Neural progenitor cell (in vitro differentiated cells): Measurements from ENCODE around the gene BNIP3. TPM values are rescaled to one million over a fixed set of nuclear protein-coding genes. Genes with fewer than 3 reads are reported as not detected.

ENCODE experiments used
- DNase-seq: peaks from one replicate; pipeline ENCODE4 v3.0.0-alpha.2; 2016; ENCODE audit warnings: low spot score
- H2AFZ ChIP-seq: fragments of 200-600 bp; sonication (generic); replicated peaks from 2 replicates; pipeline ENCODE4 v1.6.1; 2016; ENCODE audit warnings: antibody characterized with exemption
- H3F3A ChIP-seq: fragments of 200-600 bp; sonication (generic); 2 replicates; pipeline ENCODE4 v1.6.1; 2016; ENCODE audit warnings: antibody characterized with exemption, low read depth
- H3K27ac ChIP-seq: fragments of 200-600 bp; sonication (generic); 2 replicates; pipeline ENCODE4 v1.5.1; 2016; ENCODE audit warnings: mild to moderate bottlenecking
- H3K27me3 ChIP-seq: fragments of 200-600 bp; sonication (generic); 2 replicates; pipeline ENCODE4 v1.6.1; 2016; ENCODE audit warnings: mild to moderate bottlenecking, moderate library complexity
- H3K36me3 ChIP-seq: fragments of 200-600 bp; sonication (generic); 2 replicates; pipeline ENCODE4 v1.5.1; 2016
- H3K4me1 ChIP-seq: fragments of 200-600 bp; sonication (generic); 2 replicates; pipeline ENCODE4 v1.6.1; 2016; ENCODE audit warnings: mixed run types
- H3K4me2 ChIP-seq: fragments of 200-600 bp; sonication (generic); 2 replicates; pipeline ENCODE4 v1.6.1; 2016
- H3K4me3 ChIP-seq: fragments of 200-600 bp; sonication (generic); 2 replicates; pipeline ENCODE4 v1.5.1; 2016
- H3K79me2 ChIP-seq: fragments of 200-600 bp; sonication (generic); 2 replicates; pipeline ENCODE4 v1.6.1; 2016; ENCODE audit warnings: low read depth
- H3K9ac ChIP-seq: fragments of 200-600 bp; sonication (generic); 2 replicates; pipeline ENCODE4 v1.6.1; 2016
- H3K9me3 ChIP-seq: fragments of 200-600 bp; sonication (generic); 2 replicates; pipeline ENCODE4 v1.5.1; 2016; ENCODE audit warnings: low read depth
- H4K20me1 ChIP-seq: fragments of 200-600 bp; sonication (generic); 2 replicates; pipeline ENCODE4 v1.6.1; 2016; ENCODE audit warnings: low read depth
- H3K27ac Mint-ChIP-seq: 3 replicates; pipeline ENCODE4 v1.8.0; 2021; ENCODE audit warnings: mixed read lengths
- H3K27me3 Mint-ChIP-seq: 2 replicates; pipeline ENCODE4 v1.8.0; 2022; ENCODE audit warnings: low read depth, mild to moderate bottlenecking, inconsistent platforms, moderate library complexity, mixed read lengths; ENCODE audit not compliant: insufficient read depth
- H3K36me3 Mint-ChIP-seq: 3 replicates; pipeline ENCODE4 v1.8.0; 2021; ENCODE audit warnings: mixed read lengths
- H3K4me1 Mint-ChIP-seq: 3 replicates; pipeline ENCODE4 v1.8.0; 2021; ENCODE audit warnings: mixed read lengths
- H3K4me3 Mint-ChIP-seq: 3 replicates; pipeline ENCODE4 v1.8.0; 2021; ENCODE audit warnings: mild to moderate bottlenecking, moderate library complexity, mixed read lengths
- H3K9me3 Mint-ChIP-seq: 3 replicates; pipeline ENCODE4 v1.8.0; 2020; ENCODE audit warnings: mixed read lengths
- EZH2 ChIP-seq: fragments of 200-600 bp; sonication (generic); IDR thresholded peaks from 2 replicates; pipeline ENCODE4 v1.6.1; 2017; ENCODE audit warnings: antibody characterized with exemption, mild to moderate bottlenecking, moderate library complexity
- EZH2phosphoT487 ChIP-seq: fragments of 200-600 bp; sonication (generic); IDR thresholded peaks from 2 replicates; pipeline ENCODE4 v1.6.1; 2017; ENCODE audit warnings: antibody characterized with exemption
- total RNA-seq: library from RNA; depleted of rRNA; stranded (reverse); fragments of >200 nt; gene quantifications from 2 replicates; pipeline ENCODE4 v1.2.3, GENCODE V29; 2015; ENCODE audit warnings: low replicate concordance
- TF ChIP-seq, protein P1 (sequence below): fragments of 200-600 bp; sonication (generic); IDR thresholded peaks from 2 replicates; pipeline ENCODE4 v1.5.1; 2017; ENCODE audit warnings: antibody characterized with exemption, mild to moderate bottlenecking

Gene BNIP3
- total RNA-seq, 1 donor from 2014 or later, result 256 TPM

DNA sequence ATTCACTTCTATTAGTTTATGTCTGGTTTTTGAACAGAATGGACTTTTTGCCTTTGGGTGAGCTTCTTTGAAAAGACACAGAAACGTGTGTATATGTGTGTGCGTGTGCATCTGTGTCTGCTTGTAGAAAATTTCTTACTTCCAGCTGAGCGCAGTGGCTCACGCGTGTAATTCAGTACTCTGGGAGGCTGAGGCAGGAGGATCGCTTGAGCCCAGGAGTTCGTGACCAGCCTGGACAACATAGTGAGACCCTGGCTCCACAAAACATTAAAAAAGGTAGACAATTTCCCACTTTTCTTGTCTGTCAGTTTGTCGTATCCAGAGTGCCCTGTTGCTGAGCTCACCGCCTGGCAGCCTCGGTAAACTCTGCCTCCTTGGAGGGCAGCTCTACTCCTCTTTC, 55.5 kb downstream of the BNIP3 start:
- no peak overlapping the region for H3K4me2 ChIP-seq
- peaks cover 16% of the 10 kb centered on the region for H3K4me1 ChIP-seq
- H3K27me3 ChIP-seq, result no peaks in the 10 kb centered on the region
- H3K27ac Mint-ChIP-seq, result no peak overlapping the region
- H3K36me3 Mint-ChIP-seq, result peaks cover 45% of the 10 kb centered on the region
- peaks cover 67% of the 10 kb centered on the region for H4K20me1 ChIP-seq
- H3K27ac ChIP-seq, result no peak overlapping the region
- no peaks in the 10 kb centered on the region for H3K36me3 ChIP-seq
- peaks cover 3% of the 10 kb centered on the region for H3K27me3 Mint-ChIP-seq
- H2AFZ ChIP-seq, result no peak overlapping the region
- peaks cover 20% of the 10 kb centered on the region for H3K9me3 Mint-ChIP-seq
- H3K9ac ChIP-seq, result no peak overlapping the region
- TF ChIP-seq, protein P1, sequence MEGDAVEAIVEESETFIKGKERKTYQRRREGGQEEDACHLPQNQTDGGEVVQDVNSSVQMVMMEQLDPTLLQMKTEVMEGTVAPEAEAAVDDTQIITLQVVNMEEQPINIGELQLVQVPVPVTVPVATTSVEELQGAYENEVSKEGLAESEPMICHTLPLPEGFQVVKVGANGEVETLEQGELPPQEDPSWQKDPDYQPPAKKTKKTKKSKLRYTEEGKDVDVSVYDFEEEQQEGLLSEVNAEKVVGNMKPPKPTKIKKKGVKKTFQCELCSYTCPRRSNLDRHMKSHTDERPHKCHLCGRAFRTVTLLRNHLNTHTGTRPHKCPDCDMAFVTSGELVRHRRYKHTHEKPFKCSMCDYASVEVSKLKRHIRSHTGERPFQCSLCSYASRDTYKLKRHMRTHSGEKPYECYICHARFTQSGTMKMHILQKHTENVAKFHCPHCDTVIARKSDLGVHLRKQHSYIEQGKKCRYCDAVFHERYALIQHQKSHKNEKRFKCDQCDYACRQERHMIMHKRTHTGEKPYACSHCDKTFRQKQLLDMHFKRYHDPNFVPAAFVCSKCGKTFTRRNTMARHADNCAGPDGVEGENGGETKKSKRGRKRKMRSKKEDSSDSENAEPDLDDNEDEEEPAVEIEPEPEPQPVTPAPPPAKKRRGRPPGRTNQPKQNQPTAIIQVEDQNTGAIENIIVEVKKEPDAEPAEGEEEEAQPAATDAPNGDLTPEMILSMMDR, result no peak
- no peak for TF ChIP-seq EZH2phosphoT487
- no peak for TF ChIP-seq EZH2
- peaks cover 100% of the 10 kb centered on the region for H3K79me2 ChIP-seq
- no peaks in the 10 kb centered on the region for H3K9me3 ChIP-seq
- H3K4me1 Mint-ChIP-seq, result peaks cover 28% of the 10 kb centered on the region
- DNase-seq, result no peak
- H3F3A ChIP-seq, result no peaks in the 10 kb centered on the region
- H3K4me3 ChIP-seq, result no peak overlapping the region
- no peak overlapping the region for H3K4me3 Mint-ChIP-seq

DNA sequence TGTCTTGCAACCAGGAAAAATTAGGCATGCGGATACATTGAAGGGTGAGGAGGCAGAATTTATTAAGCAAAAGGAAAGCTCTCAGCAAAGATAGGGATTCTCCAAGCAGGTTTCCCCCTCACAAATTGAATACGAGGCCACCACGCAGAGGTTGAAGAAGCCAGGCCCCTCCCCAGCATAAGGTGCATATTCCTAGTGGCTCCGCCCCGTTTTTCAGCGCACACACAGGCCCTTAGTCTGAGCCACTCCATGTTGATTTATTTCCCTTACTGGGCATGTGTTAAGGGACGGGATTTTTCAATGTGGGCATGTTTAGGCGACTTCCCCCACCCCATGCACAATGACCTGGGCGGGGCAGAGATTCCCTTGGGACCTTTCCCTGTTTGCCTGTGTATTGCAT, 56.0 kb downstream of the BNIP3 start:
- peaks cover 48% of the 10 kb centered on the region for H3K36me3 Mint-ChIP-seq
- H3K4me3 Mint-ChIP-seq, result no peak overlapping the region
- H3K27me3 Mint-ChIP-seq, result peaks cover 3% of the 10 kb centered on the region
- DNase-seq, result no peak
- Histone ChIP-seq H3K4me2 (no peak overlapping the region), H3K4me1 (peaks cover 20% of the 10 kb centered on the region), H3K79me2 (peaks cover 100% of the 10 kb centered on the region), H3F3A (no peaks in the 10 kb centered on the region), H4K20me1 (peaks cover 70% of the 10 kb centered on the region), H3K9me3 (no peaks in the 10 kb centered on the region), H2AFZ (no peak overlapping the region), H3K4me3 (no peak overlapping the region), H3K27me3 (no peaks in the 10 kb centered on the region), H3K36me3 (no peaks in the 10 kb centered on the region), H3K27ac (no peak overlapping the region), H3K9ac (no peak overlapping the region)
- H3K27ac Mint-ChIP-seq, result no peak overlapping the region
- H3K4me1 Mint-ChIP-seq, result peaks cover 34% of the 10 kb centered on the region
- TF ChIP-seq EZH2phosphoT487, result no peak
- TF ChIP-seq, protein P1, result no peak
- no peak for TF ChIP-seq EZH2
- H3K9me3 Mint-ChIP-seq, result peaks cover 22% of the 10 kb centered on the region

DNA sequence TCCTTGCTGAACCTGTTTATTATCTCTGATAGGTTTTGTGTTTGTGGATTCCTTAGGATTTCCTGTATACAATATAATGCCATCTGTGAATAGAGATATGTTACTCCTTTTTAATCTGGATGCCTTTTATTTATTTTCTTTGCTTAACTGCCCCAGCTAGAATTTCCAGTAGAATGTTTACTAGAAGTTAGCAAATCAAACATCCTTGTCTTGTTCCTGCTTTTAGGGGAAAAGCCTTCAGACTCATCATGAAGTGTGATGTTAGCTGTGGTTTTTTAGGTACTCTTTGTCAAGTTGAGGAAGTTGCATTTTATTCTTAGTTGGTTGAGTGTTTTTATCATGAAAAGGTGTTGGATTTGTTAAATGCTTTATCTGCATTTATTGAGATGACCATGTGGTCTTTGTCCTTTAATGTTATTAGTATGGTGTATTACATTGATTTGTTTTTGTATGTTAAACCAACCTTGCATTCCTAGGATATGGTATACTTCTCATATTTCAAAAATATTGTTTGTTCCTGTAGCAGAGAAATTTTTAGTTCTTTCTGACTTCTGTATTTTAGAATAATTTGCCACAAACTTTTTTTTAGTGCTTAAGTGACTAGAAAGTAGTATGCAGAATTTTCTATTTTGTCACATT, 56.6 kb downstream of the BNIP3 start:
- Histone ChIP-seq H3K9ac (no peak overlapping the region), H3K4me2 (no peak overlapping the region), H3K9me3 (no peaks in the 10 kb centered on the region), H3F3A (no peaks in the 10 kb centered on the region), H3K36me3 (no peaks in the 10 kb centered on the region), H3K4me1 (peaks cover 20% of the 10 kb centered on the region), H3K79me2 (peaks cover 98% of the 10 kb centered on the region), H3K27me3 (no peaks in the 10 kb centered on the region), H4K20me1 (peaks cover 68% of the 10 kb centered on the region), H3K27ac (no peak overlapping the region), H3K4me3 (no peak overlapping the region), H2AFZ (no peak overlapping the region)
- Mint-ChIP-seq H3K4me1 (peaks cover 35% of the 10 kb centered on the region), H3K36me3 (peaks cover 47% of the 10 kb centered on the region), H3K27me3 (peaks cover 3% of the 10 kb centered on the region), H3K4me3 (no peak overlapping the region), H3K9me3 (peaks cover 18% of the 10 kb centered on the region), H3K27ac (no peak overlapping the region)
- TF ChIP-seq, protein P1, result no peak
- TF ChIP-seq EZH2phosphoT487 (no peak), EZH2 (no peak)
- no peak for DNase-seq
